ENCODE data around the gene CACUL1.

DNA sequence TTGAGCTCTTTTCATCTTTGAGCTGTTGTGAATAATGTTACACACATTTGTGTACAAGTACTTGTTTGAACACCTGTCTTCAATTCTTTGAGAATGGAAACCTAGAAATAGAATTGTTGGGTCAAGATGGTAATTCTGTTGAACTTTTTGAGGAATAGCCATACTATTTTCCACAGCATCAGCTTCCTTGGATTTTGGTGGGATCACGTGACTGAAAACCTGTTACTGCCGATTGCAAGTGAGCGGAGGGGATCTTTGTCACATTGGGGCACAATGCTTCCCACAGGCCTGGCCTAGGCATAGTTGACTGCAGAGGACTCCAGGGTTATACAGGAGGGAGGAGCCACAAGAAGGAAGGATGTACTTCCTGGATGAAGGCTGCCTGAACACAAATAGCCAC lies 21.3 kb upstream of the CACUL1 start:
- TF ChIP-seq, protein P1, sequence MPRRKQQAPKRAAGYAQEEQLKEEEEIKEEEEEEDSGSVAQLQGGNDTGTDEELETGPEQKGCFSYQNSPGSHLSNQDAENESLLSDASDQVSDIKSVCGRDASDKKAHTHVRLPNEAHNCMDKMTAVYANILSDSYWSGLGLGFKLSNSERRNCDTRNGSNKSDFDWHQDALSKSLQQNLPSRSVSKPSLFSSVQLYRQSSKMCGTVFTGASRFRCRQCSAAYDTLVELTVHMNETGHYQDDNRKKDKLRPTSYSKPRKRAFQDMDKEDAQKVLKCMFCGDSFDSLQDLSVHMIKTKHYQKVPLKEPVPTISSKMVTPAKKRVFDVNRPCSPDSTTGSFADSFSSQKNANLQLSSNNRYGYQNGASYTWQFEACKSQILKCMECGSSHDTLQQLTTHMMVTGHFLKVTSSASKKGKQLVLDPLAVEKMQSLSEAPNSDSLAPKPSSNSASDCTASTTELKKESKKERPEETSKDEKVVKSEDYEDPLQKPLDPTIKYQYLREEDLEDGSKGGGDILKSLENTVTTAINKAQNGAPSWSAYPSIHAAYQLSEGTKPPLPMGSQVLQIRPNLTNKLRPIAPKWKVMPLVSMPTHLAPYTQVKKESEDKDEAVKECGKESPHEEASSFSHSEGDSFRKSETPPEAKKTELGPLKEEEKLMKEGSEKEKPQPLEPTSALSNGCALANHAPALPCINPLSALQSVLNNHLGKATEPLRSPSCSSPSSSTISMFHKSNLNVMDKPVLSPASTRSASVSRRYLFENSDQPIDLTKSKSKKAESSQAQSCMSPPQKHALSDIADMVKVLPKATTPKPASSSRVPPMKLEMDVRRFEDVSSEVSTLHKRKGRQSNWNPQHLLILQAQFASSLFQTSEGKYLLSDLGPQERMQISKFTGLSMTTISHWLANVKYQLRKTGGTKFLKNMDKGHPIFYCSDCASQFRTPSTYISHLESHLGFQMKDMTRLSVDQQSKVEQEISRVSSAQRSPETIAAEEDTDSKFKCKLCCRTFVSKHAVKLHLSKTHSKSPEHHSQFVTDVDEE (CRISPR knock-in tag; IDR thresholded peaks at IDR 0.05), result no peak
- TF ChIP-seq ARNTL (CRISPR knock-in tag; IDR thresholded peaks at IDR 0.05; ENCODE audit: borderline replicate concordance, low read depth), result no peak
